Chondrocyte (in vitro differentiated cells): ENCODE data around the gene IDH2. TPM values are rescaled to one million over a fixed set of nuclear protein-coding genes. Genes with fewer than 3 reads are reported as not detected.
A peak's percentile ranks its signal among the peaks of the same experiment; 100 is the strongest.

Source experiments
- DNase-seq: peaks from one replicate; pipeline ENCODE4 v3.0.0; 2021; ENCODE audit warnings: mixed read lengths, low spot score
- H3K27ac Mint-ChIP-seq: one replicate; pipeline ENCODE4 v1.8.0; 2021; ENCODE audit warnings: mild to moderate bottlenecking, moderate library complexity, mixed read lengths; ENCODE audit not compliant: unreplicated experiment
- H3K27me3 Mint-ChIP-seq: 2 replicates; pipeline ENCODE4 v1.8.0; 2021; ENCODE audit warnings: low read depth, mixed read lengths
- H3K36me3 Mint-ChIP-seq: 2 replicates; pipeline ENCODE4 v1.8.0; 2021; ENCODE audit warnings: low read depth, mixed read lengths
- H3K4me1 Mint-ChIP-seq: 2 replicates; pipeline ENCODE4 v1.8.0; 2021; ENCODE audit warnings: low read depth, mild to moderate bottlenecking, mixed read lengths
- H3K4me3 Mint-ChIP-seq: one replicate; pipeline ENCODE4 v1.8.0; 2021; ENCODE audit warnings: mild to moderate bottlenecking, moderate library complexity, mixed read lengths; ENCODE audit not compliant: unreplicated experiment
- H3K9me3 Mint-ChIP-seq: 2 replicates; pipeline ENCODE4 v1.8.0; 2021; ENCODE audit warnings: low read depth, mixed read lengths
- CTCF ChIP-seq: fragments of 200-600 bp; sonication (generic); IDR thresholded peaks from 2 replicates; pipeline ENCODE4 v1.5.0; 2021; ENCODE audit warnings: antibody characterized with exemption, mild to moderate bottlenecking, moderate library complexity
- total RNA-seq: library from RNA; stranded (reverse); gene quantifications from 3 replicates; pipeline ENCODE4 v1.2.1, GENCODE V29; 2021

IDH2 gene
- total RNA-seq, 1 donor from 2014 or later = 126 TPM

DNA sequence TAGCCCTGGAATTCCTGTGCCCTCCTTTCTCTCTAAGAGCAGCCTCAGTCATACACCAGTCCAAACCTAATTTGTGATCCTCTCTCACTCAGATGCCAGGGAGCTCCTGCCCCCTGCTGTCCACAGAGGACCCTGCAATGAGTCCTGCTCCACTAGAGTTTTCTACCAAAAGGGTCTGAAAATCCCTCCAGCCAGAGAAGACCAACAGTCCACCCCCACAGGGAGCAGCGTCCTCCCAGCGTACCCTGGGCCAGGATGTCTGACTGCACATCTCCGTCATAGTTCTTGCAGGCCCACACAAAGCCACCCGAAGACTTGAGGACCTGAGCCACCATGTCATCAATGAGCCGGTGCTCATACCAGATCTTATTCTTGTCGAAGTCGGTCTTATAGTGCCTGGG, 15.4 kb downstream of the IDH2 start:
- peak; percentile 78 for TF ChIP-seq CTCF
- Mint-ChIP-seq H3K9me3 (no peaks in the 10 kb centered on the region), H3K36me3 (peaks cover 35% of the 10 kb centered on the region), H3K27me3 (no peaks in the 10 kb centered on the region), H3K27ac (no peak overlapping the region), H3K4me3 (no peak overlapping the region), H3K4me1 (peaks cover 9% of the 10 kb centered on the region)
- no peak for DNase-seq

DNA sequence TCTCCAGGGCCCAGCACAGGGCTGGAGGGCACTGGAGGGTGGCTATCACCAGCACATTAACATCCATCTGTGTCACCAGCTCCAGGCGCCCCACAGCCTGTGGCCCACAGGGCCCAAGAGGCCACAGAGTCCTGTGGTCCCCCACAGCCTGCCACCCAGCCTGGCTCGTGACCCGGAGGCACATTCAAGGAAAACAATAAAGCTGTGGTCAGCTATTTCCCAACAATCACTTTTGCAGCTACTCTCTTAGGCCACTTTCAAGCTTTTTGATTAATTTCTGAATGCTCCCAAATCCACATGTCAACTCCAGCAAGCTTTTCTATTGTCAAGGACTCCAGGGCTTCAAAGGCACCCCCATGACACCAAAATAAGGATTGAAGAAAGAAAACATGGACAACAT, 16.7 kb downstream of the IDH2 start:
- Mint-ChIP-seq H3K27ac (no peak overlapping the region), H3K9me3 (no peaks in the 10 kb centered on the region), H3K27me3 (no peaks in the 10 kb centered on the region), H3K4me1 (peaks cover 5% of the 10 kb centered on the region), H3K4me3 (no peak overlapping the region), H3K36me3 (peaks cover 31% of the 10 kb centered on the region)
- DNase-seq = no peak
- TF ChIP-seq CTCF = no peak

DNA sequence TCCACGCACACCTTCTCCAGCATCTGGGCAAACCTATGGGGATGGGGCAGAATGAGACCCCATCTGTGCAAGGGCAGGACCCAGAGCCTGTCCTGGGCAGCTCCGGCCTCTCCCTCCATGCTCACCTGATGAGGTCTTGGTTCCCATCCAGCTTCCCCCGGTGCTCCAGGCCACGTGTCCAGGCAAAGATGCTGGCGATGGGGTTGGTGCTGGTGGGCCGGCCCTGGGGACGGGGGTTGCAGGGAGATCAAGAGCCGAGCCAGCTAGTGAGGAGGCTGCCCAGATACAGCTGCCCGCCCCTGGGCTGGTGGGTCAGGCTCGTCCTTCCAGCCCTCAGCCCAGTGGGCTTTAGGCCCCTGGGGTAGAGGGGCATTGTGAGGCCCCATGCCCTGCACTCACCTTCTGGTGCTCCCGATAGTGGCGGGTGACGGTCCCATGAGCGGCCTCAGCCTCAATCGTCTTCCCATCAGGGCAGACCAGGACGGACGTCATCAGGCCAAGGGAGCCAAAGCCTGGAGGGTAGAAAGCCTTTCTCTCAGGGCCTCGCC, 17.3 kb downstream of the IDH2 start:
- DNase-seq = no peak
- H3K36me3 Mint-ChIP-seq = peaks cover 30% of the 10 kb centered on the region
- H3K27ac Mint-ChIP-seq = no peak overlapping the region
- H3K4me1 Mint-ChIP-seq = peaks cover 5% of the 10 kb centered on the region
- no peaks in the 10 kb centered on the region for H3K27me3 Mint-ChIP-seq
- no peak overlapping the region for H3K4me3 Mint-ChIP-seq
- no peaks in the 10 kb centered on the region for H3K9me3 Mint-ChIP-seq
- no peak for TF ChIP-seq CTCF

- Mint-ChIP-seq H3K9me3 (no peaks in the 10 kb centered on the region), H3K36me3 (peaks cover 25% of the 10 kb centered on the region), H3K4me3 (no peak overlapping the region), H3K27me3 (no peaks in the 10 kb centered on the region), H3K27ac (no peak overlapping the region), H3K4me1 (peaks cover 5% of the 10 kb centered on the region)
- no peak for DNase-seq
- no peak for TF ChIP-seq CTCF
These were observed 18.2 kb downstream of the IDH2 start for GRCh38 chr15:90083954-90084607.

GRCh38 chr15:90083419-90083818, 18.8 kb downstream of the IDH2 start:
- no peak for TF ChIP-seq CTCF
- Mint-ChIP-seq H3K9me3 (no peaks in the 10 kb centered on the region), H3K36me3 (peaks cover 23% of the 10 kb centered on the region), H3K4me1 (peaks cover 5% of the 10 kb centered on the region), H3K27ac (no peak overlapping the region), H3K27me3 (no peaks in the 10 kb centered on the region), H3K4me3 (no peak overlapping the region)
- DNase-seq = no peak
